K562 (cell line): ENCODE data around the gene CCDC82.

Source experiments
- ATF3 ChIP-seq, 2 experiments: fragments of 450-650 bp in 1 of 2; sonication (generic) in 1 of 2; formaldehyde crosslinking in 1 of 2; IDR thresholded peaks in 1 of 2; conservative IDR thresholded peaks in 1 of 2; 2 replicates each; pipeline versions ENCODE4 v1.6.1 to v1.8.1; 2016 to 2023; ENCODE audit warnings: mild to moderate bottlenecking in 2 of 2, moderate library complexity in 2 of 2, inconsistent platforms in 1 of 2, missing genetic modification reagents in 1 of 2
- CTCF ChIP-seq, 3 experiments: IDR thresholded peaks in 2 of 3; conservative IDR thresholded peaks in 1 of 3; 2 replicates each; pipeline ENCODE4 v1.5.1; 2011 to 2012; ENCODE audit warnings: low read length in 3 of 3, mild to moderate bottlenecking in 3 of 3, control low read depth in 2 of 3, improper control_type of control experiment in 1 of 3, inconsistent platforms in 1 of 3, low read depth in 1 of 3, mixed read lengths in 1 of 3, moderate library complexity in 1 of 3; ENCODE audit not compliant: insufficient read depth in 2 of 3
- FIP1L1 ChIP-seq: fragments of 200-400 bp; formaldehyde crosslinking; IDR thresholded peaks from 2 replicates; pipeline ENCODE4 v1.6.1; 2018; ENCODE audit warnings: mild to moderate bottlenecking, low read depth, low read length; ENCODE audit not compliant: poor library complexity, severe bottlenecking
- FOXP1 ChIP-seq: sonication (generic); formaldehyde crosslinking; IDR thresholded peaks from 2 replicates; pipeline ENCODE4 v1.8.0; 2022; ENCODE audit warnings: mild to moderate bottlenecking, missing genetic modification reagents
- PRPF4 ChIP-seq: fragments of 200-400 bp; formaldehyde crosslinking; IDR thresholded peaks from one replicate; pipeline ENCODE4 v1.6.1; 2017; ENCODE audit warnings: low read length, low read depth, mild to moderate bottlenecking; ENCODE audit not compliant: insufficient read depth, poor library complexity, severe bottlenecking
- RBM22 ChIP-seq: fragments of 200-400 bp; formaldehyde crosslinking; IDR thresholded peaks from 2 replicates; pipeline ENCODE4 v1.6.1; 2018; ENCODE audit warnings: low read length, low read depth; ENCODE audit not compliant: poor library complexity, severe bottlenecking
- REST ChIP-seq, 2 experiments: fragments of 450-650 bp; formaldehyde crosslinking in 1 of 2; IDR thresholded peaks; 2 replicates each; pipeline versions ENCODE4 v1.4.0 to v1.6.1; 2014 to 2020; ENCODE audit warnings: mild to moderate bottlenecking in 2 of 2, borderline replicate concordance in 1 of 2, low read depth in 1 of 2
- RFX5 ChIP-seq: IDR thresholded peaks from 2 replicates; pipeline ENCODE4 v1.6.1; 2011; ENCODE audit warnings: low read depth, mild to moderate bottlenecking, improper control_type of control experiment, low read length
- SMC3 ChIP-seq: conservative IDR thresholded peaks from 2 replicates; pipeline ENCODE4 v1.6.1; 2011; ENCODE audit warnings: low read depth, low read length, improper control_type of control experiment; ENCODE audit not compliant: insufficient read depth
- SP1 ChIP-seq: sonication (generic); formaldehyde crosslinking; IDR thresholded peaks from 2 replicates; pipeline ENCODE4 v1.8.1; 2022; ENCODE audit warnings: mild to moderate bottlenecking, missing genetic modification reagents
- ZNF24 ChIP-seq: fragments of 450-650 bp; IDR thresholded peaks from 2 replicates; pipeline ENCODE4 v1.6.1; 2016

- no peak for TF ChIP-seq SP1 (CRISPR knock-in tag)
- no peak for TF ChIP-seq RFX5
- TF ChIP-seq PRPF4 = no peak
- no peak for TF ChIP-seq ZNF24
- TF ChIP-seq CTCF (IDR thresholded peaks at IDR 0.05 in 2 of 3, conservative IDR thresholded peaks at IDR 0.05 in 1 of 3; ENCODE audit: insufficient read depth in 2 of 3, low read depth in 1 of 3, low read length in 3 of 3) = no peak
- TF ChIP-seq ATF3 (IDR thresholded peaks at IDR 0.05) = no peak
- TF ChIP-seq ATF3 (CRISPR knock-in tag; conservative IDR thresholded peaks at IDR 0.05) = no peak
- TF ChIP-seq RBM22 = no peak
- TF ChIP-seq REST (IDR thresholded peaks at IDR 0.05; ENCODE audit: borderline replicate concordance) = no peak
- TF ChIP-seq REST (CRISPR knock-in tag; IDR thresholded peaks at IDR 0.05; ENCODE audit: low read depth) = no peak
- TF ChIP-seq FIP1L1 = no peak
- no peak for TF ChIP-seq FOXP1
- no peak for TF ChIP-seq SMC3
Measured at GRCh38 chr11:96367342-96367741, 22.4 kb downstream of the CCDC82 start.
